Measurements from ENCODE around the gene GFY. TPM values are rescaled to one million over a fixed set of nuclear protein-coding genes. Genes with fewer than 3 reads are reported as not detected.
"Not testable (repeated sequence)": the region's sequence is repeated elsewhere in the genome, so short reads cannot be mapped to it uniquely, and the experiment has no call there.

The GFY gene
- polyA plus RNA-seq, 1 donor from 2014 or later = not detected

DNA sequence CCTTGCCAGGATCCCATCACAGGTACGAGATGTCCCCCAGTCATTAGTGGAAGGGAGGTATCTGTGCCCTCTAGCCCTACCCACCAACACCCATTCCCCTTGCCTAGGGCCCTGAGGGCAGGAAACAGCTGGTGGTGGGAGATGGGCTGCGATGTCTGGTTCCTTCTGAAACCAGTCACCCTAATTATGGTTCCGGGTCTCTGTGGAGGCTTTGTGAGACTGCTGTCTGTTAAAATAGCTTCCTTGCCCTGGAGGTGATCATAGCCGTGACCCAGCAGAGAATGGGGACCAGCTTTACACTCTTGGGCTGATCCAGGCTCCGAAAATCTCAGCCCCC is 33.3 kb downstream of the GFY start:
- H3K27me3 ChIP-seq (ENCODE audit: insufficient read depth, low read depth, low read length) = no peaks in the 10 kb centered on the region
- H3K4me3 ChIP-seq (ENCODE audit: low read length) = no peak overlapping the region
- H3F3A ChIP-seq (ENCODE audit: insufficient read depth, low read length, poor library complexity, severe bottlenecking) = no peaks in the 10 kb centered on the region
- H4K20me1 ChIP-seq (ENCODE audit: insufficient read depth) = no peaks in the 10 kb centered on the region
- no peaks in the 10 kb centered on the region for H3K79me2 ChIP-seq (replicated peaks; ENCODE audit: insufficient read depth, low read length)
- H3K9ac ChIP-seq (ENCODE audit: low read length) = no peak overlapping the region
- no peak overlapping the region for H2AFZ ChIP-seq (ENCODE audit: low read depth, low read length)
- no peaks in the 10 kb centered on the region for H3K36me3 ChIP-seq (ENCODE audit: insufficient read depth, low read length)
- TF ChIP-seq MXI1 (conservative IDR thresholded peaks at IDR 0.05; ENCODE audit: poor library complexity, severe bottlenecking) (no peak), POLR2AphosphoS5 (IDR thresholded peaks at IDR 0.05) (no peak), EZH2 (IDR thresholded peaks at IDR 0.05; ENCODE audit: borderline replicate concordance, insufficient read depth, low read length, poor library complexity, severe bottlenecking) (no peak), TAF1 (IDR thresholded peaks at IDR 0.05; ENCODE audit: low read depth) (no peak), RAD21 (conservative IDR thresholded peaks at IDR 0.05) (no peak), SMC3 (conservative IDR thresholded peaks at IDR 0.05; ENCODE audit: poor library complexity) (no peak), EP300 (conservative IDR thresholded peaks at IDR 0.05; ENCODE audit: poor library complexity, severe bottlenecking) (no peak)
- TF ChIP-seq, protein P1, sequence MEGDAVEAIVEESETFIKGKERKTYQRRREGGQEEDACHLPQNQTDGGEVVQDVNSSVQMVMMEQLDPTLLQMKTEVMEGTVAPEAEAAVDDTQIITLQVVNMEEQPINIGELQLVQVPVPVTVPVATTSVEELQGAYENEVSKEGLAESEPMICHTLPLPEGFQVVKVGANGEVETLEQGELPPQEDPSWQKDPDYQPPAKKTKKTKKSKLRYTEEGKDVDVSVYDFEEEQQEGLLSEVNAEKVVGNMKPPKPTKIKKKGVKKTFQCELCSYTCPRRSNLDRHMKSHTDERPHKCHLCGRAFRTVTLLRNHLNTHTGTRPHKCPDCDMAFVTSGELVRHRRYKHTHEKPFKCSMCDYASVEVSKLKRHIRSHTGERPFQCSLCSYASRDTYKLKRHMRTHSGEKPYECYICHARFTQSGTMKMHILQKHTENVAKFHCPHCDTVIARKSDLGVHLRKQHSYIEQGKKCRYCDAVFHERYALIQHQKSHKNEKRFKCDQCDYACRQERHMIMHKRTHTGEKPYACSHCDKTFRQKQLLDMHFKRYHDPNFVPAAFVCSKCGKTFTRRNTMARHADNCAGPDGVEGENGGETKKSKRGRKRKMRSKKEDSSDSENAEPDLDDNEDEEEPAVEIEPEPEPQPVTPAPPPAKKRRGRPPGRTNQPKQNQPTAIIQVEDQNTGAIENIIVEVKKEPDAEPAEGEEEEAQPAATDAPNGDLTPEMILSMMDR (IDR thresholded peaks at IDR 0.05; ENCODE audit: poor library complexity, severe bottlenecking) = no peak
- TF ChIP-seq, protein P2, sequence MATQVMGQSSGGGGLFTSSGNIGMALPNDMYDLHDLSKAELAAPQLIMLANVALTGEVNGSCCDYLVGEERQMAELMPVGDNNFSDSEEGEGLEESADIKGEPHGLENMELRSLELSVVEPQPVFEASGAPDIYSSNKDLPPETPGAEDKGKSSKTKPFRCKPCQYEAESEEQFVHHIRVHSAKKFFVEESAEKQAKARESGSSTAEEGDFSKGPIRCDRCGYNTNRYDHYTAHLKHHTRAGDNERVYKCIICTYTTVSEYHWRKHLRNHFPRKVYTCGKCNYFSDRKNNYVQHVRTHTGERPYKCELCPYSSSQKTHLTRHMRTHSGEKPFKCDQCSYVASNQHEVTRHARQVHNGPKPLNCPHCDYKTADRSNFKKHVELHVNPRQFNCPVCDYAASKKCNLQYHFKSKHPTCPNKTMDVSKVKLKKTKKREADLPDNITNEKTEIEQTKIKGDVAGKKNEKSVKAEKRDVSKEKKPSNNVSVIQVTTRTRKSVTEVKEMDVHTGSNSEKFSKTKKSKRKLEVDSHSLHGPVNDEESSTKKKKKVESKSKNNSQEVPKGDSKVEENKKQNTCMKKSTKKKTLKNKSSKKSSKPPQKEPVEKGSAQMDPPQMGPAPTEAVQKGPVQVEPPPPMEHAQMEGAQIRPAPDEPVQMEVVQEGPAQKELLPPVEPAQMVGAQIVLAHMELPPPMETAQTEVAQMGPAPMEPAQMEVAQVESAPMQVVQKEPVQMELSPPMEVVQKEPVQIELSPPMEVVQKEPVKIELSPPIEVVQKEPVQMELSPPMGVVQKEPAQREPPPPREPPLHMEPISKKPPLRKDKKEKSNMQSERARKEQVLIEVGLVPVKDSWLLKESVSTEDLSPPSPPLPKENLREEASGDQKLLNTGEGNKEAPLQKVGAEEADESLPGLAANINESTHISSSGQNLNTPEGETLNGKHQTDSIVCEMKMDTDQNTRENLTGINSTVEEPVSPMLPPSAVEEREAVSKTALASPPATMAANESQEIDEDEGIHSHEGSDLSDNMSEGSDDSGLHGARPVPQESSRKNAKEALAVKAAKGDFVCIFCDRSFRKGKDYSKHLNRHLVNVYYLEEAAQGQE (IDR thresholded peaks at IDR 0.05; ENCODE audit: borderline replicate concordance) = no peak
- no peak overlapping the region for H3K27ac ChIP-seq (ENCODE audit: low read length)
- no peaks in the 10 kb centered on the region for H3K9me2 ChIP-seq (ENCODE audit: insufficient read depth, low read length)
- H3K4me2 ChIP-seq (ENCODE audit: low read length) = no peak overlapping the region
- no peaks in the 10 kb centered on the region for H3K9me3 ChIP-seq (ENCODE audit: low read length)

DNA sequence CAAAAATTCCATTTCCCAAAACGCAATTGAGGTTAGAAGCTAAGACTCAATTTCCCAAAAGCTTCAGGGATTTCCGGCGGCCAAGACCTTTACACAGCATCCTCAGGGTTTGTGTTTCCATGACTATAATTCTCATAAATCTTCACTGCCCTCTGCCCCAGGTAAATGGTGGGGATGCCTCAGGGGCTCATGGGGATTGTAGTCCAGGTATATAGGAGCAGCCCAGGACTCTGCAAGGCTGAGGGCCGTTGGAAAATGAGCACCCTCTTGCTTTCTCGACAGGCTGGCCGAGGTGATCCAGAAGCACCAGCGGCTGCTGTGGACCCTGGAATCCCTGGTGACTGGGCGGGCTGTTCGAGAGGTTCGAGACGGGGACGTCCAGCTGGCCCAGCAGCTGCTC is 34.2 kb downstream of the GFY start:
- Histone ChIP-seq H3K4me2 (ENCODE audit: low read length) (no peak overlapping the region), H4K20me1 (ENCODE audit: insufficient read depth) (no peaks in the 10 kb centered on the region), H3K4me3 (ENCODE audit: low read length) (no peak overlapping the region), H3K9me3 (ENCODE audit: low read length) (no peaks in the 10 kb centered on the region), H3K36me3 (ENCODE audit: insufficient read depth, low read length) (no peaks in the 10 kb centered on the region), H3K9me2 (ENCODE audit: insufficient read depth, low read length) (no peaks in the 10 kb centered on the region), H3K27ac (ENCODE audit: low read length) (no peak overlapping the region), H3K9ac (ENCODE audit: low read length) (no peak overlapping the region), H3K79me2 (replicated peaks; ENCODE audit: insufficient read depth, low read length) (no peaks in the 10 kb centered on the region), H3F3A (ENCODE audit: insufficient read depth, low read length, poor library complexity, severe bottlenecking) (no peaks in the 10 kb centered on the region), H2AFZ (ENCODE audit: low read depth, low read length) (no peak overlapping the region), H3K27me3 (ENCODE audit: insufficient read depth, low read depth, low read length) (no peaks in the 10 kb centered on the region)
- no peak for TF ChIP-seq MXI1 (conservative IDR thresholded peaks at IDR 0.05; ENCODE audit: poor library complexity, severe bottlenecking)
- TF ChIP-seq POLR2AphosphoS5 (IDR thresholded peaks at IDR 0.05) = no peak
- no peak for TF ChIP-seq SMC3 (conservative IDR thresholded peaks at IDR 0.05; ENCODE audit: poor library complexity)
- TF ChIP-seq, protein P2 (IDR thresholded peaks at IDR 0.05; ENCODE audit: borderline replicate concordance) = no peak
- no peak for TF ChIP-seq EP300 (conservative IDR thresholded peaks at IDR 0.05; ENCODE audit: poor library complexity, severe bottlenecking)
- TF ChIP-seq, protein P1 (IDR thresholded peaks at IDR 0.05; ENCODE audit: poor library complexity, severe bottlenecking) = no peak
- TF ChIP-seq EZH2 (IDR thresholded peaks at IDR 0.05; ENCODE audit: borderline replicate concordance, insufficient read depth, low read length, poor library complexity, severe bottlenecking) = no peak
- no peak for TF ChIP-seq TAF1 (IDR thresholded peaks at IDR 0.05; ENCODE audit: low read depth)
- TF ChIP-seq RAD21 (conservative IDR thresholded peaks at IDR 0.05) = no peak

DNA sequence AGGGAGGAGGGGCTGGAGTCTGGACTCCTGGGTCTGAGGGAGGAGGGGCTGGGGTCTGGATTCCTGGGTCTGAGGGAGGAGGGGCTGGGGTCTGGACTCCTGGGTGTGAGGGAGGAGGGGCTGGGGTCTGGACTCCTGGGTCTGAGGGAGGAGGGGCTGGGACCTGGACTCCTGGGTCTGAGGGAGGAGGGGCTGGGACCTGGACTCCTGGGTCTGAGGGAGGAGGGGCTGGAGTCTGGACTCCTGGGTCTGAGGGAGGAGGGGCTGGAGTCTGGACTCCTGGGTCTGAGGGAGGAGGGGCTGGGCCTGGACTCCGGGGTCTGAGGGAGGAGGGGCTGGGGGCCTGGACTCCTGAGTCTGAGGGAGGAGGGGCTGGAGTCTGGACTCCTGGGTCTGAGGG is 35.9 kb downstream of the GFY start:
- not testable (repeated sequence) for H3K9me2 ChIP-seq (ENCODE audit: insufficient read depth, low read length); H3K36me3 ChIP-seq (ENCODE audit: insufficient read depth, low read length); H3F3A ChIP-seq (ENCODE audit: insufficient read depth, low read length, poor library complexity, severe bottlenecking); H3K79me2 ChIP-seq (replicated peaks; ENCODE audit: insufficient read depth, low read length); H3K9ac ChIP-seq (ENCODE audit: low read length); H3K4me3 ChIP-seq (ENCODE audit: low read length); H3K27ac ChIP-seq (ENCODE audit: low read length); H4K20me1 ChIP-seq (ENCODE audit: insufficient read depth); H2AFZ ChIP-seq (ENCODE audit: low read depth, low read length); H3K27me3 ChIP-seq (ENCODE audit: insufficient read depth, low read depth, low read length); H3K9me3 ChIP-seq (ENCODE audit: low read length); H3K4me2 ChIP-seq (ENCODE audit: low read length)
